ENCODE data around the gene SGMS2.
A peak's percentile ranks its signal among the peaks of the same experiment; 100 is the strongest.

DNA sequence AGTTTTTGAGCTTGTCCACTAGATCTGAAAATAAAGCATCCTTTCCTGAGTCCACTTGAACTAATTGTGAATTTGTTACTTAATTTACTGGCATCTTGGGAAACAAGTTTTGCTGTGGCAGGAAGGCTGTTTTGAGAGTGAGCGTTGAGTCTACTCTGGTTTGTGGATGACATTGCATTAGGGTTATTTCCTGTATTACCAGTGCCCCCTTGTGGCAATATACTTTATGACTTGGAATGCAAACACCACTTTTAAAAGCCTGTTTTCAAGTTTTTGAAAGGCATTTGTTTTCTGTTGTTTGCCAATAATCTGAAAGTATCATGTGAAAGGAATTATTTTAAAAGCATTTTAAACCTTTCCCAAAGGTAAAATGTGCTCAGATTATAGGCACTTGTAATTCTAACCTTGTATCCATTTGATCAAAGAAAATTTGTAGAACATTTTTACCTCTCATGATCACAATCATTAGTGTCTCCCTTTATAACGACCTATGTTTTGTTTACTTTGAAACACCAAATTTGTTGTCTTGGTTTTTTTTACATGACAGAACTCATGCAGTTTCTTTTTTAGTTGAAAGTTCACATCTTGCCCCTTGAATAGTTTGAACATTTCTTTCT is 88.7 kb downstream of the SGMS2 start:
- TF ChIP-seq, protein P1, sequence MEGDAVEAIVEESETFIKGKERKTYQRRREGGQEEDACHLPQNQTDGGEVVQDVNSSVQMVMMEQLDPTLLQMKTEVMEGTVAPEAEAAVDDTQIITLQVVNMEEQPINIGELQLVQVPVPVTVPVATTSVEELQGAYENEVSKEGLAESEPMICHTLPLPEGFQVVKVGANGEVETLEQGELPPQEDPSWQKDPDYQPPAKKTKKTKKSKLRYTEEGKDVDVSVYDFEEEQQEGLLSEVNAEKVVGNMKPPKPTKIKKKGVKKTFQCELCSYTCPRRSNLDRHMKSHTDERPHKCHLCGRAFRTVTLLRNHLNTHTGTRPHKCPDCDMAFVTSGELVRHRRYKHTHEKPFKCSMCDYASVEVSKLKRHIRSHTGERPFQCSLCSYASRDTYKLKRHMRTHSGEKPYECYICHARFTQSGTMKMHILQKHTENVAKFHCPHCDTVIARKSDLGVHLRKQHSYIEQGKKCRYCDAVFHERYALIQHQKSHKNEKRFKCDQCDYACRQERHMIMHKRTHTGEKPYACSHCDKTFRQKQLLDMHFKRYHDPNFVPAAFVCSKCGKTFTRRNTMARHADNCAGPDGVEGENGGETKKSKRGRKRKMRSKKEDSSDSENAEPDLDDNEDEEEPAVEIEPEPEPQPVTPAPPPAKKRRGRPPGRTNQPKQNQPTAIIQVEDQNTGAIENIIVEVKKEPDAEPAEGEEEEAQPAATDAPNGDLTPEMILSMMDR (IDR thresholded peaks at IDR 0.05) = peak; percentile 52
- TF ChIP-seq, protein P2, sequence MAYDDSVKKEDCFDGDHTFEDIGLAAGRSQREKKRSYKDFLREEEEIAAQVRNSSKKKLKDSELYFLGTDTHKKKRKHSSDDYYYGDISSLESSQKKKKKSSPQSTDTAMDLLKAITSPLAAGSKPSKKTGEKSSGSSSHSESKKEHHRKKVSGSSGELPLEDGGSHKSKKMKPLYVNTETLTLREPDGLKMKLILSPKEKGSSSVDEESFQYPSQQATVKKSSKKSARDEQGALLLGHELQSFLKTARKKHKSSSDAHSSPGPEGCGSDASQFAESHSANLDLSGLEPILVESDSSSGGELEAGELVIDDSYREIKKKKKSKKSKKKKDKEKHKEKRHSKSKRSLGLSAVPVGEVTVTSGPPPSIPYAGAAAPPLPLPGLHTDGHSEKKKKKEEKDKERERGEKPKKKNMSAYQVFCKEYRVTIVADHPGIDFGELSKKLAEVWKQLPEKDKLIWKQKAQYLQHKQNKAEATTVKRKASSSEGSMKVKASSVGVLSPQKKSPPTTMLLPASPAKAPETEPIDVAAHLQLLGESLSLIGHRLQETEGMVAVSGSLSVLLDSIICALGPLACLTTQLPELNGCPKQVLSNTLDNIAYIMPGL (CRISPR knock-in tag; IDR thresholded peaks at IDR 0.05) = no peak
- TF ChIP-seq, protein P3, sequence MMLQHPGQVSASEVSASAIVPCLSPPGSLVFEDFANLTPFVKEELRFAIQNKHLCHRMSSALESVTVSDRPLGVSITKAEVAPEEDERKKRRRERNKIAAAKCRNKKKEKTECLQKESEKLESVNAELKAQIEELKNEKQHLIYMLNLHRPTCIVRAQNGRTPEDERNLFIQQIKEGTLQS (CRISPR knock-in tag; conservative IDR thresholded peaks at IDR 0.05) = no peak
- TF ChIP-seq, protein P4, sequence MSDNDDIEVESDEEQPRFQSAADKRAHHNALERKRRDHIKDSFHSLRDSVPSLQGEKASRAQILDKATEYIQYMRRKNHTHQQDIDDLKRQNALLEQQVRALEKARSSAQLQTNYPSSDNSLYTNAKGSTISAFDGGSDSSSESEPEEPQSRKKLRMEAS (CRISPR knock-in tag; IDR thresholded peaks at IDR 0.05) = no peak
- TF ChIP-seq TEAD4 (CRISPR knock-in tag; IDR thresholded peaks at IDR 0.05) (no peak), ZNF263 (CRISPR knock-in tag; IDR thresholded peaks at IDR 0.05; ENCODE audit: low read depth) (no peak), RELA (CRISPR knock-in tag; IDR thresholded peaks at IDR 0.05; ENCODE audit: borderline replicate concordance) (no peak), MYBL2 (CRISPR knock-in tag; IDR thresholded peaks at IDR 0.05) (no peak), ETV6 (CRISPR knock-in tag; IDR thresholded peaks at IDR 0.05) (no peak)
- TF ChIP-seq, protein P5, sequence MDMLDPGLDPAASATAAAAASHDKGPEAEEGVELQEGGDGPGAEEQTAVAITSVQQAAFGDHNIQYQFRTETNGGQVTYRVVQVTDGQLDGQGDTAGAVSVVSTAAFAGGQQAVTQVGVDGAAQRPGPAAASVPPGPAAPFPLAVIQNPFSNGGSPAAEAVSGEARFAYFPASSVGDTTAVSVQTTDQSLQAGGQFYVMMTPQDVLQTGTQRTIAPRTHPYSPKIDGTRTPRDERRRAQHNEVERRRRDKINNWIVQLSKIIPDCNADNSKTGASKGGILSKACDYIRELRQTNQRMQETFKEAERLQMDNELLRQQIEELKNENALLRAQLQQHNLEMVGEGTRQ (CRISPR knock-in tag; IDR thresholded peaks at IDR 0.05) = no peak
